GM15510 (cell line): ENCODE data around the gene SEPTIN8.

Source experiments
- POLR2A ChIP-seq: IDR thresholded peaks from 3 replicates; pipeline ENCODE4 v1.6.1; 2011; ENCODE audit warnings: borderline replicate concordance; ENCODE audit not compliant: insufficient read length; ENCODE audit errors: extremely low read depth

SEPTIN8 gene

GRCh38 chr5:132773601-132774355 lies 3.3 kb downstream of the SEPTIN8 start:
- no peak for TF ChIP-seq POLR2A

- no peak for TF ChIP-seq POLR2A
Observed at GRCh38 chr5:132773114-132773513, 3.9 kb downstream of the SEPTIN8 start.

- TF ChIP-seq POLR2A, result no peak
Observed at GRCh38 chr5:132772291-132773070, 4.6 kb downstream of the SEPTIN8 start.

- TF ChIP-seq POLR2A, result no peak
Observed at GRCh38 chr5:132771503-132771998, 5.5 kb downstream of the SEPTIN8 start.

- no peak for TF ChIP-seq POLR2A
Observed at GRCh38 chr5:132770476-132771159, 6.4 kb downstream of the SEPTIN8 start.

GRCh38 chr5:132768485-132768868 lies 8.6 kb downstream of the SEPTIN8 start:
- no peak for TF ChIP-seq POLR2A

- TF ChIP-seq POLR2A, result no peak
Observed at GRCh38 chr5:132767150-132767549, 9.9 kb downstream of the SEPTIN8 start.

GRCh38 chr5:132766806-132767055 lies 10.3 kb downstream of the SEPTIN8 start:
- TF ChIP-seq POLR2A, result no peak

GRCh38 chr5:132766020-132766805 lies 10.8 kb downstream of the SEPTIN8 start:
- TF ChIP-seq POLR2A, result no peak

- TF ChIP-seq POLR2A, result no peak
Observed at GRCh38 chr5:132765311-132766019, 11.6 kb downstream of the SEPTIN8 start.

- no peak for TF ChIP-seq POLR2A
Observed at GRCh38 chr5:132764671-132765238, 12.3 kb downstream of the SEPTIN8 start.

- no peak for TF ChIP-seq POLR2A
Observed at GRCh38 chr5:132764051-132764450, 13.0 kb downstream of the SEPTIN8 start.

- TF ChIP-seq POLR2A, result no peak
Observed at GRCh38 chr5:132763181-132764036, 13.6 kb downstream of the SEPTIN8 start.
